ENCODE measurements around the gene ITGB2.

The ITGB2 gene

DNA sequence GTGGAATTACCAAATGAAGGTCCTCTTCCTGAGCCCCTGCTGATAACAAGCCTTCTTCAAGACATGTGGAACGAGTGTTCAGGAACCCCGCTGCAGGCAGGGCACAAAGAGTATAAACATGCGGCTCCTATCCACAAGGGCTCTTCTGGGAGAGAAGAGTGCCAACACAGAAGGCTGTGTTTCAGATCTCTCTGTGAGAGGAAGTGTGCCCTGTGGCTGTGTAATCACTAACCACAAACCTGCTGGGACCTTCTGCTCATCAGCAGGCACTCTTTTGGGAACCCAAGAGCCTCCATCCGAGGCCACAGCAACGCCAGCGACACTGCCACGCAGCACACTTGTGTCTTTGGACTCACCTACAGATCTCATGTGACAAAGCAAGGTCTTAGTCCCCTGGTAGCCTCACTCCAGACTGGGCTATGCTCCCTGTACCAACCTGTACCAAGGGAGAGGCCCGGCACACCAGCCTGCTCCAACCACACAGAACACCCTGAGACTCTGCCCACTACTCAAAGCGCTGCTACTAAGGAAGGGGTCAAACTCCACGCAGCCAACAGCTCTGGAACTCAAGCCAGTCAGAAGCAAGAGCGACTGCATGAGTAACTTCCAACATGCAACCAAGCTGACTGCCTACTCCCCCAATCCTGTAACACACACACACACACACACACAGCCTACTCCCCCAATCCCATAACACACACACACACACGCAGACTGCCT is 55.0 kb downstream of the ITGB2 start:
- no peak for DNase-seq (ENCODE audit: low read depth)
- H3K4me3 ChIP-seq (ENCODE audit: low read depth, low read length), result no peak overlapping the region
- TF ChIP-seq CTCF (IDR thresholded peaks at IDR 0.05; ENCODE audit: low read depth, low read length, missing control alignments), result no peak

- no peak for TF ChIP-seq CTCF (IDR thresholded peaks at IDR 0.05; ENCODE audit: low read depth, low read length, missing control alignments)
- no peak for DNase-seq (ENCODE audit: low read depth)
- no peak overlapping the region for H3K4me3 ChIP-seq (ENCODE audit: low read depth, low read length)
These were observed 57.6 kb downstream of the ITGB2 start for GRCh38 chr21:44862869-44863685.

DNA sequence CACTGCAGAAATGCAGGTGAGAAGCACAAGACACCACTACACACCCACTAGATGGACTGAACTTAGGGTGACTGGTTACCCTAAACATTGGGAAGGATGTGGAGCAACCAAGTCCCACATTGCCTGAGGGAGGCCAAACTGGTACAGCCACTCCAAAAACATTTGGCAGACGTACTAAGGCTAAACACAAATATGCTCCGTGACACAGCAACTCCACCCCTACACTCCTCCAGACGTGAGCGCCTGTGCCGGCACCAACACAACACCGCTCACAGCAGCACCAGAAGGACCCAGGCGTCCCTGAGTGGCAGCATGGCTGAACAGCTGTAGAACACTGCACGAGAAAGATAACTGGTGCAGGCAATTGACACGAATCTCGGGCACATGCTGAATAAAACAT is 61.9 kb downstream of the ITGB2 start:
- DNase-seq (ENCODE audit: low read depth), result no peak
- TF ChIP-seq CTCF (IDR thresholded peaks at IDR 0.05; ENCODE audit: low read depth, low read length, missing control alignments), result no peak
- no peak overlapping the region for H3K4me3 ChIP-seq (ENCODE audit: low read depth, low read length)

DNA sequence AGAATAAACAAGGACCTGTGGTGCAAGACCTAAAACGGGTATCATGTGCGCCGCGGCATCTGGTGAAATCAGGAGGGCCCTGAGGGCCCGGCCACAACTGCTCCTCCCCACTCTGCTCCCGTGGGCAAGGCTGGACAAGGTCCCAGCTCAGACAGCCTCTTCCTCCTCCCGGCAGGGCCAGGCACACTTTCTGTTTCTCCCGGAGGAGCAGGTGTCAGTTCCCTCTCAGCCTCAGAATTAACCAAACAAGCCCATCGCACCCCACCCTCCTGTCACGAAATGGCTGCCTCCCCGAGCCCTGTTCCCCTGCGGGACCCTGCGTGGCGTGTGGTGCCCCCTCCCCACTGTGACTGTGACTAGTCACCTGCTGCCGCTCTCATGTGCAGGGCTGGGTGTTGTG is 62.4 kb downstream of the ITGB2 start:
- no peak overlapping the region for H3K4me3 ChIP-seq (ENCODE audit: low read depth, low read length)

GRCh38 chr21:44857127-44857892 is 63.4 kb downstream of the ITGB2 start:
- no peak for TF ChIP-seq CTCF (IDR thresholded peaks at IDR 0.05; ENCODE audit: low read depth, low read length, missing control alignments)

More for the DNA sequence above, 62.4 kb downstream of the ITGB2 start:
- no peak for TF ChIP-seq CTCF (IDR thresholded peaks at IDR 0.05; ENCODE audit: low read depth, low read length, missing control alignments)
- no peak for DNase-seq (ENCODE audit: low read depth)

DNA sequence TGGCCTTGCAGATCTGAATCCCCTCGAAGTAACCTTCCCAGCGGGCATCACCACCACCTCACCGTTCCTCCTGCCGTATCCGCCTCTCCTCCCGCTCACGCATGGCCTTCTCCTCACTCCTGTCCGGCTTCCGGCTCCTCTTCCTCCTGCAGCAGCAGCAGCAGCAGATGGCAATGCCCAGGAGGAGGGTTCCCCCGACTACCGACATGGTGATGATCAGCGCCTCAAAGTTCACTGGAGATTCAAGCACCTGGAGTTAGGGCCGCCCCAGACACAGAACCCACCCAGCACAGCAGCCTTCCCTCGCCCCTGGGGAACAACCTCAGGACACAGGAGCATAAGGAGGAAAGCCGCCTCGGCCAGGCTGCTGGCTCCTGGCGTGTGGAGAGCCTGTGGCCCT is 64.6 kb downstream of the ITGB2 start:
- TF ChIP-seq CTCF (IDR thresholded peaks at IDR 0.05; ENCODE audit: low read depth, low read length, missing control alignments), result no peak
- no peak for DNase-seq (ENCODE audit: low read depth)
- H3K4me3 ChIP-seq (ENCODE audit: low read depth, low read length), result no peak overlapping the region

More at GRCh38 chr21:44857127-44857892, 63.4 kb downstream of the ITGB2 start:
- no peak for DNase-seq (ENCODE audit: low read depth)
- H3K4me3 ChIP-seq (ENCODE audit: low read depth, low read length), result no peak overlapping the region

All from GM12864 (cell line).